ENCODE results near the gene NTN1. TPM values are rescaled to one million over a fixed set of nuclear protein-coding genes. Genes with fewer than 3 reads are reported as not detected.

NTN1 gene
- total RNA-seq, 1 donor from 2014 or later: 0.45 TPM

DNA sequence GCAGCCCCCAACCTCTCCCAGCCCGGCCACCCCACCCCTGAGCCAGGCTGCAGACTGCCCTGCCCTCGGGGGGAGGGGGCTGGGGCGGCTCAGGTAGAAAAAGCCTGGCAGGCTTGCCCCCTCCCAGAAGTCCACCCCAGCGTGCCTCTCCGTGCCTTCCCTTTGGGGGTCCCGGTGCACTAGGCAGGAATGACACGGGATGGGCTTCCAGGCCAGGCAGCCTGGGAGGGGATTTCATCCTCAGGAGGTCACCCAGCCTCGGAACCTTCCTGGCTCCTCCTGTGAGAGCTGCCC, 185.0 kb downstream of the NTN1 start:
- DNase-seq (ENCODE audit: low spot score): no peak
- H3K79me2 ChIP-seq (ENCODE audit: low read depth): no peaks in the 10 kb centered on the region
- H3K27ac ChIP-seq: no peak overlapping the region
- H3K4me2 ChIP-seq: peak overlapping the region; percentile 56
- Mint-ChIP-seq H3K9me3 (peaks cover 12% of the 10 kb centered on the region), H3K4me3 (no peak overlapping the region), H3K4me1 (peaks cover 17% of the 10 kb centered on the region), H3K27ac (no peak overlapping the region), H3K36me3 (no peaks in the 10 kb centered on the region), H3K27me3 (ENCODE audit: insufficient read depth, low read depth) (peaks cover 44% of the 10 kb centered on the region)
- H3F3A ChIP-seq (ENCODE audit: low read depth): peaks cover 11% of the 10 kb centered on the region
- no peaks in the 10 kb centered on the region for H3K9me3 ChIP-seq (ENCODE audit: low read depth)
- no peak overlapping the region for H3K4me3 ChIP-seq
- TF ChIP-seq EZH2phosphoT487 (IDR thresholded peaks at IDR 0.05) (no peak), EZH2 (IDR thresholded peaks at IDR 0.05) (no peak)
- TF ChIP-seq, protein P1, sequence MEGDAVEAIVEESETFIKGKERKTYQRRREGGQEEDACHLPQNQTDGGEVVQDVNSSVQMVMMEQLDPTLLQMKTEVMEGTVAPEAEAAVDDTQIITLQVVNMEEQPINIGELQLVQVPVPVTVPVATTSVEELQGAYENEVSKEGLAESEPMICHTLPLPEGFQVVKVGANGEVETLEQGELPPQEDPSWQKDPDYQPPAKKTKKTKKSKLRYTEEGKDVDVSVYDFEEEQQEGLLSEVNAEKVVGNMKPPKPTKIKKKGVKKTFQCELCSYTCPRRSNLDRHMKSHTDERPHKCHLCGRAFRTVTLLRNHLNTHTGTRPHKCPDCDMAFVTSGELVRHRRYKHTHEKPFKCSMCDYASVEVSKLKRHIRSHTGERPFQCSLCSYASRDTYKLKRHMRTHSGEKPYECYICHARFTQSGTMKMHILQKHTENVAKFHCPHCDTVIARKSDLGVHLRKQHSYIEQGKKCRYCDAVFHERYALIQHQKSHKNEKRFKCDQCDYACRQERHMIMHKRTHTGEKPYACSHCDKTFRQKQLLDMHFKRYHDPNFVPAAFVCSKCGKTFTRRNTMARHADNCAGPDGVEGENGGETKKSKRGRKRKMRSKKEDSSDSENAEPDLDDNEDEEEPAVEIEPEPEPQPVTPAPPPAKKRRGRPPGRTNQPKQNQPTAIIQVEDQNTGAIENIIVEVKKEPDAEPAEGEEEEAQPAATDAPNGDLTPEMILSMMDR (IDR thresholded peaks at IDR 0.05): no peak
- H3K27me3 ChIP-seq: peaks cover 78% of the 10 kb centered on the region
- H4K20me1 ChIP-seq (ENCODE audit: low read depth): peaks cover 27% of the 10 kb centered on the region
- H3K9ac ChIP-seq: no peak overlapping the region
- peaks cover 16% of the 10 kb centered on the region for H3K4me1 ChIP-seq
- no peaks in the 10 kb centered on the region for H3K36me3 ChIP-seq
- H2AFZ ChIP-seq (replicated peaks): no peak overlapping the region

DNA sequence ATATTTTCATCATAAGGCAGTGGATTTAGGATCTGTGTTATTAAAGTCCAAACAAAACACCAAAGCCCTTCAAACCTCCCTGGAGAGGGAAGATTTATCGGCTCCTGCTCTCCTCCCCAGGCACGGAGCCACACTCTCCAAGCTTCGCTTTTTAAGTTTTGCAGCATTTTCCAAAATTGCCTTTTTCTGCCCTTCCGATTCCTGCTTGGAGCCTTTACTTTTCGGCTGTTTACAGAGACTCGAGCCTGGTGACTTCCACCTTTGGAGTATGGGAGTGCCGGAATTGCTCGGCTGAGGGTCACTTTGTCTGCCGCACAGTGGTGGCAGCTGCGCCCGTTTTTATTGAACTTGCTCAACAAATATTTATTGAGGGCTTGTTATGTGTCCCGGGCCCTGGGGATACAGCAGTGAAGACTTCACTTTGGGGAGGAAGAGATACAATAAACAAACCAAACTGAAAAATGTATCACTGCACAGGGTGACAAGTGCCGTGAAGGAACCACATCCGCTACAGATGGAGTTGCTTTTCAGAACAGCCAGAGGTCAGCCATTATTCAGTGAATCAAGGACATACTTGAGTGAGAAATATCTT, 185.5 kb downstream of the NTN1 start:
- peaks cover 27% of the 10 kb centered on the region for H4K20me1 ChIP-seq (ENCODE audit: low read depth)
- H3K4me1 ChIP-seq: peaks cover 16% of the 10 kb centered on the region
- no peak overlapping the region for H2AFZ ChIP-seq (replicated peaks)
- Mint-ChIP-seq H3K4me1 (peaks cover 17% of the 10 kb centered on the region), H3K27ac (no peak overlapping the region), H3K36me3 (no peaks in the 10 kb centered on the region), H3K9me3 (peaks cover 9% of the 10 kb centered on the region), H3K4me3 (peak overlapping the region; percentile 30), H3K27me3 (ENCODE audit: insufficient read depth, low read depth) (peaks cover 46% of the 10 kb centered on the region)
- H3K36me3 ChIP-seq: no peaks in the 10 kb centered on the region
- no peak overlapping the region for H3K27ac ChIP-seq
- H3K9ac ChIP-seq: no peak overlapping the region
- H3K27me3 ChIP-seq: peaks cover 76% of the 10 kb centered on the region
- TF ChIP-seq, protein P1 (IDR thresholded peaks at IDR 0.05): no peak
- TF ChIP-seq EZH2phosphoT487 (IDR thresholded peaks at IDR 0.05): no peak
- no peak for TF ChIP-seq EZH2 (IDR thresholded peaks at IDR 0.05)
- peaks cover 11% of the 10 kb centered on the region for H3F3A ChIP-seq (ENCODE audit: low read depth)
- no peaks in the 10 kb centered on the region for H3K9me3 ChIP-seq (ENCODE audit: low read depth)
- H3K4me2 ChIP-seq: peak overlapping the region; percentile 56
- H3K4me3 ChIP-seq: no peak overlapping the region
- DNase-seq (ENCODE audit: low spot score): no peak
- no peaks in the 10 kb centered on the region for H3K79me2 ChIP-seq (ENCODE audit: low read depth)

DNA sequence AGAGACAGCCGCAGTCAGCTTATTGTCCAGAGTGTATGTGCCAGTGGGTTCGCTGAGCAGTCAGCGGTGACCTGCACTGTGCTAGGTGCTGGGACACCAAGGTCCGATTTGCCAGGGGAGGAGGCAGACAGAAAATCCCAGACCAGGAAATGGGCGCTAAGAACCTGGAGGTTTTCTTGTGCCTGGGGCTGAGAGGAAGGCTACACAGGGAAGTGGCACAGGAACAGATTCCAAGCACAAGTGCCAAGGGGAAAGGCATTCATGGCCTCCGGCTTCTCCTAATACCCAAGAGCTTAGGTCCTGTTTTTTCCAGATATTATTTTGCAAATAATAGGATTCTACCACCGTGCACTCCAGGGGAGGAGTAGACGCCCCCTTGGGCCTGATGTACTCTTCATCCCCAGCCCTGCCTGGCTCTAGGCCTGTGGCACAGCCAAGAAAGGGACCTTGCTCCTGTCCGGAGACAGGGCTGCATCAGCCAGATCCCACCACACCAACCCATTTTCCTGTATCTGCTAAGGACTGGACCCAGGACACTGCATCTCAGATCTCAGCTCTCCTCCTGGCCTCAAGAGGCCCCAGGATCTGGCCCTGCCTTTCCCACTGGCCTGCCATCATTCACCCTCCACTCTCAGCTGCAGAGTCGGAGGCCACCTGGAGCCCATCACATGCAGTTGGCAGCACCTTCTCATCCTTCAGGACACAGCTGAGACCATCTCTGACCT, 187.2 kb downstream of the NTN1 start:
- peaks cover 75% of the 10 kb centered on the region for H3K27me3 ChIP-seq
- H3K36me3 ChIP-seq: no peaks in the 10 kb centered on the region
- no peak overlapping the region for H3K27ac ChIP-seq
- peak overlapping the region; percentile 50 for H3K4me3 Mint-ChIP-seq
- H3K4me3 ChIP-seq: no peak overlapping the region
- H3K4me2 ChIP-seq: no peak overlapping the region
- H3F3A ChIP-seq (ENCODE audit: low read depth): peaks cover 11% of the 10 kb centered on the region
- TF ChIP-seq, protein P1 (IDR thresholded peaks at IDR 0.05): no peak
- TF ChIP-seq EZH2 (IDR thresholded peaks at IDR 0.05) (no peak), EZH2phosphoT487 (IDR thresholded peaks at IDR 0.05) (no peak)
- H3K9ac ChIP-seq: no peak overlapping the region
- peaks cover 27% of the 10 kb centered on the region for H4K20me1 ChIP-seq (ENCODE audit: low read depth)
- DNase-seq (ENCODE audit: low spot score): no peak
- no peaks in the 10 kb centered on the region for H3K79me2 ChIP-seq (ENCODE audit: low read depth)
- peaks cover 17% of the 10 kb centered on the region for H3K4me1 Mint-ChIP-seq
- no peak overlapping the region for H2AFZ ChIP-seq (replicated peaks)
- no peaks in the 10 kb centered on the region for H3K9me3 ChIP-seq (ENCODE audit: low read depth)
- H3K9me3 Mint-ChIP-seq: peaks cover 6% of the 10 kb centered on the region
- peaks cover 16% of the 10 kb centered on the region for H3K4me1 ChIP-seq
- H3K27me3 Mint-ChIP-seq (ENCODE audit: insufficient read depth, low read depth): peaks cover 42% of the 10 kb centered on the region
- no peaks in the 10 kb centered on the region for H3K36me3 Mint-ChIP-seq
- H3K27ac Mint-ChIP-seq: no peak overlapping the region
